Mesenchymal stem cell (in vitro differentiated cells and primary cell): ENCODE data around the gene VAV2.
A peak's percentile ranks its signal among the peaks of the same experiment; 100 is the strongest.

Source experiments
- DNase-seq: peaks from one replicate; pipeline ENCODE4 v3.0.0-alpha.2; 2013
- H2AFZ ChIP-seq: one replicate; pipeline ENCODE4 v1.6.1; 2013; ENCODE audit warnings: low read depth, mild to moderate bottlenecking, control low read depth, inconsistent platforms, low read length, moderate library complexity
- H2AK5ac ChIP-seq: 2 replicates; pipeline ENCODE4 v1.6.1; 2013; ENCODE audit warnings: low read length, moderate library complexity, mild to moderate bottlenecking, inconsistent platforms; ENCODE audit not compliant: severe bottlenecking
- H2BK120ac ChIP-seq: one replicate; pipeline ENCODE4 v1.6.1; 2013; ENCODE audit warnings: low read depth, mild to moderate bottlenecking, inconsistent platforms, low read length, moderate library complexity
- H2BK12ac ChIP-seq, 2 experiments: one replicate each; pipeline ENCODE4 v1.6.1; 2013; ENCODE audit warnings: inconsistent platforms in 2 of 2, low read length in 2 of 2, mild to moderate bottlenecking in 2 of 2, moderate library complexity in 2 of 2, control low read depth in 1 of 2
- H2BK15ac ChIP-seq: one replicate; pipeline ENCODE4 v1.6.1; 2013; ENCODE audit warnings: mild to moderate bottlenecking, low read depth, inconsistent platforms; ENCODE audit not compliant: poor library complexity, severe bottlenecking
- H2BK5ac ChIP-seq: 2 replicates; pipeline ENCODE4 v1.6.1; 2013; ENCODE audit warnings: low read depth, mild to moderate bottlenecking, low read length, control low read depth, inconsistent platforms; ENCODE audit not compliant: poor library complexity, severe bottlenecking
- H3K14ac ChIP-seq, 2 experiments: one replicate each; pipeline ENCODE4 v1.6.1; 2013; ENCODE audit warnings: inconsistent platforms in 2 of 2, low read length in 2 of 2, control low read depth in 1 of 2, mild to moderate bottlenecking in 1 of 2, moderate library complexity in 1 of 2
- H3K18ac ChIP-seq, 2 experiments: one replicate each; pipeline ENCODE4 v1.6.1; 2013; ENCODE audit warnings: inconsistent platforms in 2 of 2, low read length in 2 of 2, control low read depth in 1 of 2, low read depth in 1 of 2, mild to moderate bottlenecking in 1 of 2
- H3K23ac ChIP-seq, 2 experiments: one replicate each; pipeline ENCODE4 v1.6.1; 2013; ENCODE audit warnings: inconsistent platforms in 2 of 2, low read length in 2 of 2, mild to moderate bottlenecking in 2 of 2, moderate library complexity in 2 of 2, control low read depth in 1 of 2
- H3K27ac ChIP-seq: 2 replicates; pipeline ENCODE4 v1.5.1; 2013; ENCODE audit warnings: mild to moderate bottlenecking, moderate library complexity, low read length, control low read depth, inconsistent platforms; ENCODE audit not compliant: poor library complexity, severe bottlenecking
- H3K27me3 ChIP-seq, 2 experiments: 2 replicates each; pipeline versions ENCODE4 v1.6.1 to v1.7.0; 2013; ENCODE audit warnings: low read length in 2 of 2, mild to moderate bottlenecking in 2 of 2, moderate library complexity in 2 of 2, control low read depth in 1 of 2, inconsistent platforms in 1 of 2; ENCODE audit not compliant: control insufficient read depth in 1 of 2, insufficient read depth in 1 of 2
- H3K36me3 ChIP-seq, 2 experiments: 2 replicates each; pipeline versions ENCODE4 v1.6.1 to v1.7.0; 2013; ENCODE audit warnings: low read length in 2 of 2, control low read depth in 1 of 2, inconsistent platforms in 1 of 2, low read depth in 1 of 2, mild to moderate bottlenecking in 1 of 2; ENCODE audit not compliant: insufficient read depth in 2 of 2, control insufficient read depth in 1 of 2
- H3K4ac ChIP-seq, 2 experiments: one replicate each; pipeline ENCODE4 v1.6.1; 2013; ENCODE audit warnings: inconsistent platforms in 2 of 2, low read length in 2 of 2, mild to moderate bottlenecking in 2 of 2, moderate library complexity in 2 of 2, control low read depth in 1 of 2, low read depth in 1 of 2
- H3K4me1 ChIP-seq: 2 replicates; pipeline ENCODE4 v1.6.1; 2013; ENCODE audit warnings: low read depth, low read length, control low read depth; ENCODE audit not compliant: control insufficient read depth, insufficient read depth
- H3K4me2 ChIP-seq: 2 replicates; pipeline ENCODE4 v1.6.1; 2013; ENCODE audit warnings: low read length, mild to moderate bottlenecking, inconsistent platforms; ENCODE audit not compliant: poor library complexity, severe bottlenecking
- H3K4me3 ChIP-seq, 2 experiments: 2 replicates each; pipeline versions ENCODE4 v1.5.1 to v1.7.0; 2013; ENCODE audit warnings: low read length in 2 of 2, mild to moderate bottlenecking in 2 of 2, control low read depth in 1 of 2, low read depth in 1 of 2; ENCODE audit not compliant: insufficient read depth in 1 of 2
- H3K79me1 ChIP-seq: replicated peaks from 2 replicates; pipeline ENCODE4 v1.6.1; 2013; ENCODE audit warnings: mild to moderate bottlenecking, control low read depth, low read length, inconsistent platforms; ENCODE audit not compliant: poor library complexity, severe bottlenecking
- H3K9ac ChIP-seq: 2 replicates; pipeline ENCODE4 v1.7.0; 2013; ENCODE audit warnings: mild to moderate bottlenecking, low read length, moderate library complexity
- H3K9me3 ChIP-seq: 2 replicates; pipeline ENCODE4 v1.7.0; 2013; ENCODE audit warnings: mild to moderate bottlenecking, low read length; ENCODE audit not compliant: control insufficient read depth
- H4K8ac ChIP-seq: one replicate; pipeline ENCODE4 v1.6.1; 2013; ENCODE audit warnings: inconsistent platforms, mild to moderate bottlenecking, low read length, moderate library complexity
- H4K91ac ChIP-seq: one replicate; pipeline ENCODE4 v1.6.1; 2013; ENCODE audit warnings: mild to moderate bottlenecking, low read length, inconsistent platforms
- WGBS: methylation state at CpG from one replicate; pipeline ENCODE4 v1.1.7; 2013; ENCODE audit warnings: mixed read lengths; 5-methylcytosine and 5-hydroxymethylcytosine counted together

The VAV2 gene

GRCh38 chr9:133876144-133876543, 116.0 kb downstream of the VAV2 start:
- 81% methylated on average over 11 of the region's 11 CpGs for WGBS
- H3K9ac ChIP-seq = no peak overlapping the region
- peaks cover 0 to 57% of the 10 kb centered on the region in 2 experiments for H3K36me3 ChIP-seq
- H3K4me3 ChIP-seq = no peak overlapping the region
- H3K4ac ChIP-seq = peak overlapping the region in 1 of 2 experiments; percentile 4
- peaks cover 34% of the 10 kb centered on the region for H3K79me1 ChIP-seq
- H2AFZ ChIP-seq = no peak overlapping the region
- H2BK15ac ChIP-seq = no peak overlapping the region
- no peak overlapping the region for H2AK5ac ChIP-seq
- H3K27ac ChIP-seq = no peak overlapping the region
- no peak overlapping the region for H3K4me2 ChIP-seq
- peak overlapping the region in 1 of 2 experiments; percentile 11 for H2BK12ac ChIP-seq
- H3K27me3 ChIP-seq = no peaks in the 10 kb centered on the region
- no peak overlapping the region for H3K23ac ChIP-seq
- H4K91ac ChIP-seq = peak overlapping the region; percentile 58
- no peak overlapping the region for H2BK5ac ChIP-seq
- no peak overlapping the region for H3K14ac ChIP-seq
- peak overlapping the region in 1 of 2 experiments; percentile 23 for H3K18ac ChIP-seq
- no peak overlapping the region for H2BK120ac ChIP-seq
- DNase-seq = no peak
- H3K4me1 ChIP-seq = peaks cover 70% of the 10 kb centered on the region
- H4K8ac ChIP-seq = peak overlapping the region; percentile 24
- H3K9me3 ChIP-seq = no peaks in the 10 kb centered on the region

GRCh38 chr9:133875131-133875530, 117.0 kb downstream of the VAV2 start:
- WGBS = 87% methylated on average over 11 of the region's 11 CpGs
- H3K27me3 ChIP-seq = no peaks in the 10 kb centered on the region

GRCh38 chr9:133874659-133875058, 117.5 kb downstream of the VAV2 start:
- Histone ChIP-seq H3K4me2 (no peak overlapping the region), H3K23ac (peak overlapping the region in 1 of 2 experiments; percentile 9), H2BK5ac (no peak overlapping the region), H4K8ac (peak overlapping the region; percentile 19), H3K14ac (peak overlapping the region in 1 of 2 experiments; percentile 5), H4K91ac (peak overlapping the region; percentile 43), H3K9ac (no peak overlapping the region), H2BK12ac (no peak overlapping the region), H3K4me3 (no peak overlapping the region), H2BK120ac (no peak overlapping the region), H3K9me3 (no peaks in the 10 kb centered on the region), H2BK15ac (no peak overlapping the region), H3K4ac (peak overlapping the region in 1 of 2 experiments; percentile 50), H2AFZ (no peak overlapping the region), H3K4me1 (peaks cover 62% of the 10 kb centered on the region), H3K27me3 (no peaks in the 10 kb centered on the region), H3K79me1 (peaks cover 36% of the 10 kb centered on the region), H2AK5ac (peak overlapping the region; percentile 65), H3K18ac (peak overlapping the region in 1 of 2 experiments; percentile 23), H3K36me3 (peaks cover 0 to 55% of the 10 kb centered on the region in 2 experiments), H3K27ac (peak overlapping the region; percentile 91)
- no peak for DNase-seq
- WGBS = 83% methylated on average over 10 of the region's 10 CpGs

More at GRCh38 chr9:133875131-133875530, 117.0 kb downstream of the VAV2 start:
- Histone ChIP-seq H3K14ac (peak overlapping the region in 1 of 2 experiments; percentile 19), H2BK15ac (no peak overlapping the region), H4K8ac (peak overlapping the region; percentile 19), H2BK5ac (no peak overlapping the region), H2BK120ac (no peak overlapping the region), H3K9me3 (no peaks in the 10 kb centered on the region), H2AFZ (no peak overlapping the region), H4K91ac (peak overlapping the region; percentile 72), H3K27ac (peak overlapping the region; percentile 91), H3K4me3 (no peak overlapping the region), H3K23ac (no peak overlapping the region), H2AK5ac (peak overlapping the region; percentile 65), H3K4me1 (peaks cover 65% of the 10 kb centered on the region), H3K36me3 (peaks cover 0 to 55% of the 10 kb centered on the region in 2 experiments), H3K4me2 (no peak overlapping the region), H3K79me1 (peaks cover 33% of the 10 kb centered on the region), H3K4ac (peak overlapping the region; percentile 10 to 50), H3K9ac (no peak overlapping the region), H3K18ac (peak overlapping the region in 1 of 2 experiments; percentile 38), H2BK12ac (peak overlapping the region in 1 of 2 experiments; percentile 27)
- no peak for DNase-seq

GRCh38 chr9:133874060-133874657, 118.0 kb downstream of the VAV2 start:
- no peak overlapping the region for H3K4me2 ChIP-seq
- no peaks in the 10 kb centered on the region for H3K27me3 ChIP-seq
- WGBS = 55% methylated on average over 14 of the region's 14 CpGs
- peak overlapping the region; percentile 91 for H3K27ac ChIP-seq
- H3K4me3 ChIP-seq = no peak overlapping the region
- peak overlapping the region; percentile 63 for H2BK5ac ChIP-seq
- peak overlapping the region; percentile 54 to 57 for H3K4ac ChIP-seq
- peaks cover 62% of the 10 kb centered on the region for H3K4me1 ChIP-seq
- H3K23ac ChIP-seq = no peak overlapping the region
- no peak overlapping the region for H3K9ac ChIP-seq
- H3K14ac ChIP-seq = peak overlapping the region in 1 of 2 experiments; percentile 59
- peak overlapping the region in 1 of 2 experiments; percentile 60 for H2BK12ac ChIP-seq
- DNase-seq = peak; percentile 81
- peaks cover 38% of the 10 kb centered on the region for H3K79me1 ChIP-seq
- H2AK5ac ChIP-seq = peak overlapping the region; percentile 80
- H2AFZ ChIP-seq = no peak overlapping the region
- no peak overlapping the region for H2BK120ac ChIP-seq
- H3K18ac ChIP-seq = peak overlapping the region; percentile 1 to 76
- peaks cover 0 to 53% of the 10 kb centered on the region in 2 experiments for H3K36me3 ChIP-seq
- no peak overlapping the region for H2BK15ac ChIP-seq
- peak overlapping the region; percentile 4 for H4K8ac ChIP-seq
- no peaks in the 10 kb centered on the region for H3K9me3 ChIP-seq
- peak overlapping the region; percentile 43 for H4K91ac ChIP-seq
